Thyroid gland (tissue), 4 donors: ENCODE measurements around the gene MAPT. TPM values are rescaled to one million over a fixed set of nuclear protein-coding genes. Genes with fewer than 3 reads are reported as not detected.

Source experiments
- DNase-seq, 2 donors: peaks; one replicate each; pipeline ENCODE4 v3.0.0-alpha.2; 2019
- H3K27ac ChIP-seq, 3 donors: fragments of 200-600 bp; sonication (generic); 1 replicate in 2 of 3; 2 replicates in 1 of 3; pipeline ENCODE4 v1.5.1; 2016 to 2019; ENCODE audit warnings: mild to moderate bottlenecking in 1 of 3, moderate library complexity in 1 of 3
- H3K27me3 ChIP-seq: fragments of 200-600 bp; sonication (generic); one replicate; pipeline ENCODE4 v1.5.1; 2019
- H3K36me3 ChIP-seq, 2 donors: fragments of 200-600 bp; sonication (generic); one replicate each; pipeline ENCODE4 v1.5.1; 2016 to 2019
- H3K4me1 ChIP-seq, 2 donors: fragments of 200-600 bp; sonication (generic); one replicate each; pipeline ENCODE4 v1.5.1; 2017 to 2019
- H3K4me3 ChIP-seq, 3 donors: fragments of 200-600 bp; sonication (generic); replicated peaks in 1 of 3; 1 replicate in 2 of 3; 2 replicates in 1 of 3; pipeline ENCODE4 v1.5.1; 2016; ENCODE audit warnings: mild to moderate bottlenecking in 1 of 3
- H3K9me3 ChIP-seq: fragments of 200-600 bp; sonication (generic); one replicate; pipeline ENCODE4 v1.5.1; 2017
- CTCF ChIP-seq, 6 experiments: fragments of 200-600 bp in 3 of 6; fragments of 450-650 bp in 3 of 6; sonication (generic) in 3 of 6; IDR thresholded peaks; one replicate each; pipeline ENCODE4 v1.5.1; 2016 to 2019; ENCODE audit warnings: antibody characterized with exemption in 6 of 6, mild to moderate bottlenecking in 2 of 6, inconsistent platforms in 1 of 6, moderate library complexity in 1 of 6
- POLR2A ChIP-seq, 2 donors: fragments of 450-650 bp; IDR thresholded peaks; one replicate each; pipeline ENCODE4 v1.6.1; 2017; ENCODE audit warnings: antibody characterized with exemption in 2 of 2, mild to moderate bottlenecking in 2 of 2, moderate library complexity in 1 of 2
- WGBS, 2 donors: methylation state at CpG; one replicate each; pipeline ENCODE4 v1.1.5; 2017; 5-methylcytosine and 5-hydroxymethylcytosine counted together
- intact Hi-C: fragments of 100-400 bp; cut with DNase I; formaldehyde crosslinking; loops from one replicate; pipeline ENCODE4 v1.15.1; 2023
- total RNA-seq, 4 donors: library from RNA; depleted of rRNA; stranded (reverse); fragments of >200 nt; gene quantifications; one replicate each; pipeline ENCODE4 v1.2.3, GENCODE V29; 2016

MAPT gene
- total RNA-seq, 4 donors from 2014 or later, result 0.54 to 1.8 (median 0.92) TPM

GRCh38 chr17:45985447-45985846 lies 91.1 kb downstream of the MAPT start:
- no peak for TF ChIP-seq CTCF (IDR thresholded peaks at IDR 0.05)
- no peak for TF ChIP-seq POLR2A (IDR thresholded peaks at IDR 0.05)
- H3K36me3 ChIP-seq, result no peaks in the 10 kb centered on the region
- no peak for DNase-seq
- intact Hi-C loops, result no loop called here
- H3K27me3 ChIP-seq, result no peaks in the 10 kb centered on the region
- 63 to 83% methylated on average over 4 of the region's 4 CpGs for WGBS, 2 donors
- no peak overlapping the region for H3K27ac ChIP-seq
- H3K4me1 ChIP-seq, result no peaks in the 10 kb centered on the region
- H3K9me3 ChIP-seq, result no peaks in the 10 kb centered on the region
- H3K4me3 ChIP-seq, result no peak overlapping the region

GRCh38 chr17:45986056-45986455 lies 91.7 kb downstream of the MAPT start:
- no peaks in the 10 kb centered on the region for H3K27me3 ChIP-seq
- WGBS, 2 donors, result 85 to 94% methylated on average over 4 of the region's 4 CpGs
- no peak for DNase-seq
- H3K4me1 ChIP-seq, result no peaks in the 10 kb centered on the region
- intact Hi-C loops, result no loop called here
- H3K36me3 ChIP-seq, result no peaks in the 10 kb centered on the region
- no peak overlapping the region for H3K27ac ChIP-seq
- H3K4me3 ChIP-seq, result no peak overlapping the region
- TF ChIP-seq POLR2A (IDR thresholded peaks at IDR 0.05) (no peak), CTCF (IDR thresholded peaks at IDR 0.05) (no peak)
- H3K9me3 ChIP-seq, result no peaks in the 10 kb centered on the region

- H3K36me3 ChIP-seq, result no peaks in the 10 kb centered on the region
- WGBS, 2 donors, result 78 to 82% methylated on average over 5 of the region's 5 CpGs
- H3K4me1 ChIP-seq, result no peaks in the 10 kb centered on the region
- no peak overlapping the region for H3K4me3 ChIP-seq
- TF ChIP-seq CTCF (IDR thresholded peaks at IDR 0.05) (no peak), POLR2A (IDR thresholded peaks at IDR 0.05) (no peak)
- no peaks in the 10 kb centered on the region for H3K9me3 ChIP-seq
- H3K27ac ChIP-seq, result no peak overlapping the region
- intact Hi-C loops, result no loop called here
- H3K27me3 ChIP-seq, result no peaks in the 10 kb centered on the region
- no peak for DNase-seq
Observed at GRCh38 chr17:45987706-45988105, 93.4 kb downstream of the MAPT start.

- intact Hi-C loops, result no loop called here
- H3K4me1 ChIP-seq, result no peaks in the 10 kb centered on the region
- WGBS, 2 donors, result 78 to 86% methylated on average over 3 of the region's 3 CpGs
Observed at GRCh38 chr17:45989759-45990158, 95.4 kb downstream of the MAPT start.

GRCh38 chr17:45990886-45991285 lies 96.5 kb downstream of the MAPT start:
- Histone ChIP-seq H3K4me1 (no peaks in the 10 kb centered on the region), H3K27me3 (no peaks in the 10 kb centered on the region), H3K9me3 (no peaks in the 10 kb centered on the region), H3K27ac (no peak overlapping the region), H3K4me3 (no peak overlapping the region), H3K36me3 (no peaks in the 10 kb centered on the region)
- no peak for DNase-seq
- 85 to 86% methylated on average over 6 of the region's 6 CpGs for WGBS, 2 donors
- TF ChIP-seq CTCF (IDR thresholded peaks at IDR 0.05) (no peak), POLR2A (IDR thresholded peaks at IDR 0.05) (no peak)
- intact Hi-C loops, result no loop called here

More at GRCh38 chr17:45989759-45990158, 95.4 kb downstream of the MAPT start:
- TF ChIP-seq POLR2A (IDR thresholded peaks at IDR 0.05) (no peak), CTCF (IDR thresholded peaks at IDR 0.05) (no peak)
- DNase-seq, result no peak
- Histone ChIP-seq H3K27me3 (no peaks in the 10 kb centered on the region), H3K9me3 (no peaks in the 10 kb centered on the region), H3K36me3 (no peaks in the 10 kb centered on the region), H3K4me3 (no peak overlapping the region), H3K27ac (no peak overlapping the region)
